NCI-H69 (cell line): ENCODE measurements around the gene CTDSP1.

Experiments
- DNase-seq: peaks from one replicate; lab custom pipeline; 2025; lab: John Stamatoyannopoulos, UW

Gene CTDSP1

DNA sequence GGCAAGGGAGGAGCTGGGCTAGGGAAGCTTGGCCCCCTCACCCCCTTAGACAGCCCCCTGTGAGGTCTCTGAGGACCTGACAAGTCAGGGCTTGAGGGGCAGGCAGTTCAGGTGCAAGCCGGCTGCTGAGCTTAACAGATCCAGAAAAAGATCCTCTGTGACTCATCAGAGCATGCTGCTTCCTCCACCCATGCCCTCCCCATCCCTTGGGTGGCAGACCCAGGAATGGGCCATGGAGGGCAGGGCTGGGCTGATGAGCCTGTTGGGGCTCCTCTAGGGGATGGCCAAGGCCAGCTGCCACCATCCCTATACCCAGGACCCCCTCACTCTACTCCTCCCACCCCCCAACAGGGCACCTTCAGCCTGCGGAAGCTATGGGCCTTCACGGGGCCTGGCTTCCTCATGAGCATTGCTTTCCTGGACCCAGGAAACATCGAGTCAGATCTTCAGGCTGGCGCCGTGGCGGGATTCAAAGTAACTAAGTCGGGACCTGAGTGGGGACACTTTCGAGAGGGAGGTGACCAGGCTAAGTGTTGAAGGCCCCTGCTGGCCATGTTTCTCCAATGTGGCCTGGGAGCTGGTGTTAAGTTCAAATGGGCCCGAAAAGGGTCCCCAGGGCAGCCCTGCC, 15.7 kb upstream of the CTDSP1 start:
- peak; percentile 10 for DNase-seq

DNA sequence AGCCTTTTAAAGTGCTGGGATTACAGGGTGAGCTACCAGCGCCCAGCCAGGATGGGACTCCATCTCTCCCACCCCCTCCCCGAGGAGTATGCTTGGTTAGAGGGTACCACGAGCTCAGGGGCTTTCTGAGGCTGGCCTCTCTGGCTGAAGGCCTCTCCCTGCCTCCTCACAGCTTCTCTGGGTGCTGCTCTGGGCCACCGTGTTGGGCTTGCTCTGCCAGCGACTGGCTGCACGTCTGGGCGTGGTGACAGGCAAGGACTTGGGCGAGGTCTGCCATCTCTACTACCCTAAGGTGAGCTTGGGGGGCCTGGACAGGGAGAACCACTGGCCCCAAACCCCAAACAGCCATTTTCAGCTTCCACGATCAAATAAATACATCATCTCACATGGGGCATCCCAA, 14.7 kb upstream of the CTDSP1 start:
- no peak for DNase-seq

DNA sequence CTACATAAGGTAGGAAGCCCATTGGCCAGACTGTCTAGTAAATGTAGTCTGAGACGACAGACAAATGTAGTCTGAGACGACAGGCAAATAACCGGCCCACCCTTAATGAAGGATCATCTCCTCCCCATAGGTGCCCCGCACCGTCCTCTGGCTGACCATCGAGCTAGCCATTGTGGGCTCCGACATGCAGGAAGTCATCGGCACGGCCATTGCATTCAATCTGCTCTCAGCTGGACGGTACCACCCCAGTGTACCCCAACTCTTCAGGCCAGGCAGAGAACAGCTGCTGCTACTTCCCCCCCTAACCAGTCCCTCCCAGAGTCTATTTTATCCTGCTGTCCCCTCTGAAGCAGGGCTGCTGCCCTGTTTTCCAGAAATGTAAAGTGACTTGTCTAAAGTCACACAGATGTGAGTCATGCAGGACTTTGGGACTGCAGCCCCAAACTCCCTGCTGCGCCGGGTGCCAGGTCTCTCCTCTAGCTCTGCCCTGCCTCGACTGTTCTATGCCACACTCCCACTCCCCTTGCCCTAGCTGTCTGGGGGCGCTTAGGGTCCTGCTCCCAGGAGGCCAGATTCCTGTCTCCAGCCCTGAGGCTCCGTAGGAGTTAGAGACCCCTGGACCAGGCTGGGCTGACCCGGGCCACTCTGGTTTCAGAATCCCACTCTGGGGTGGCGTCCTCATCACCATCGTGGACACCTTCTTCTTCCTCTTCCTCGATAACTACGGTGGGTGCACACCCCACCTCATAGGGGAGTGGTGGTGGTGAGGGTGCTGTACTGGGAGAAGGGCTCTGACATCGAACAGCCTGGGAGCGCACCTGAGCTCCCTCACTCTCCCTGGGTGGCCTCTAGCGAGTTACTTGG, 12.9 kb upstream of the CTDSP1 start:
- no peak for DNase-seq

DNA sequence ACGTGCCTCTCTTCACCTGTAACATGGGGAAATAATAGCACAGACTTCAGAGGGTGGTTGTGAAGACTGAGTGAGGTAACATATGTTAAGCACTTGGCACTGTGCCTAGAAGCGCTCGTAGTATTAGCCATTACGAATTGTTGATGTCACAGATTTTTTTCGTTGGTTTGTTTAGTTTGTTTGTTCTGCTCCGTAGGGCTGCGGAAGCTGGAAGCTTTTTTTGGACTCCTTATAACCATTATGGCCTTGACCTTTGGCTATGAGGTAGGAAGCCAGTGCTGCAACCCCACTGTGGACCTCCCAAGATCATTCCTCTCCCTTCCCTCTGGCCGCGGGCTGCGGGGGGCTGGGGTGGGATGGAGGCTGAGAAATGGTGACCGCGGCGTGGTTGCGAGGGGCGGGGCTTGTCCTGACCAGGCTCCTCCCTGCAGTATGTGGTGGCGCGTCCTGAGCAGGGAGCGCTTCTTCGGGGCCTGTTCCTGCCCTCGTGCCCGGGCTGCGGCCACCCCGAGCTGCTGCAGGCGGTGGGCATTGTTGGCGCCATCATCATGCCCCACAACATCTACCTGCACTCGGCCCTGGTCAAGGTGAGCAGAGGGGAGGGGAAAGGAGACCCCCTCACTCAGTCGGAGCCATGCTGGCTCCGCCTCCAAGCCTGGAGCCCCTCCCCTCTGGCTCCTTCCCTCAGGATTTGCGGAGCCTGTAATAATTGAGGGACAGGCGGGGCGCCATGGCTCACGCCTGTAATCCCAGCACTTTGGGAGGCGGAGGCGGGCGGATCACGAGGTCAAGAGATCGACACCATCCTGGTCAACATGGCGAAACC, 12.1 kb upstream of the CTDSP1 start:
- DNase-seq = peak; percentile 92

DNA sequence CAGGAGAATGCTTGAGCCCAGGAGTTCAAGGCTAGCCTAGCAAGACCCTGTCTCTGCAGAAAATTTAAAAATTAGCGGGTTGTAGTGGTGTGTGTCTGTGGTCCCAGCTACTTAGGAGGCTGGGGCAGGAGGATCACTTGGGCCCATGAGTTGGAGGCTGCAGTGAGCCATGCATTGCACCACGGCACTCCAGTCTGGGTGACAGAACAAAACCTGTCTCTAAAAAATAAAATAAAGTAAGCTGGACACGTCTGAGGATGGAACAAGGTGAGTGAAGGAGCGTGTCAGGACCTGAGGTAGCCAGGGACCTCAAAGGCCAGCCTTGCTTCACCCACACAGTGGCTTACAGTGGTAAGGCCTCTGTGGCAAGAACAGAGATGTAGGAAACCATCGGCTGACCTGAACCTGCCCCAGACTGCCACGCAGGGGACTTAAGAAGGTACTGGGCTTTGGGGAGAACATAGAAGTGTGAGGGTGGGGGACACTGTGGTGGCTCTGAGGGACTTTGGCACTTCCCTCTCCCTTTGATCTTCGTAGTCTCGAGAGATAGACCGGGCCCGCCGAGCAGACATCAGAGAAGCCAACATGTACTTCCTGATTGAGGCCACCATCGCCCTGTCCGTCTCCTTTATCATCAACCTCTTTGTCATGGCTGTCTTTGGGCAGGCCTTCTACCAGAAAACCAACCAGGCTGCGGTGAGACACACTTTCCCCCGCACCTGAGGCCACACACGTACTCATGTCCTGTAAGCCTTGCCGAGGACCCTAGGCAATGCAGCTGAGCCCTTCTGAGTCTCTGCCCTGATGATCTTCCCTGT, 10.1 kb upstream of the CTDSP1 start:
- no peak for DNase-seq

DNA sequence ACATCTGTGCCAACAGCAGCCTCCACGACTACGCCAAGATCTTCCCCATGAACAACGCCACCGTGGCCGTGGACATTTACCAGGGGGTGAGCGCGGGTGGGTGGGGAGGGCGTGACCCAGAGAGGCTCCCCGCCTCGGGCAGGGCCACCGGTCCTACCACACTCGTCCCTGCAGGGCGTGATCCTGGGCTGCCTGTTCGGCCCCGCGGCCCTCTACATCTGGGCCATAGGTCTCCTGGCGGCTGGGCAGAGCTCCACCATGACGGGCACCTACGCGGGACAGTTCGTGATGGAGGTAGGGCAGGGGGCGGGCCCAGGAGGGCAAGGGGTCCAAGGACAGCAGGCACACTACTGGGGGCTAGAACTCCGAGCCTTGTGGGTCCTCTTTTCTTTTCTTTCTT, 8.5 kb upstream of the CTDSP1 start:
- DNase-seq = no peak

DNA sequence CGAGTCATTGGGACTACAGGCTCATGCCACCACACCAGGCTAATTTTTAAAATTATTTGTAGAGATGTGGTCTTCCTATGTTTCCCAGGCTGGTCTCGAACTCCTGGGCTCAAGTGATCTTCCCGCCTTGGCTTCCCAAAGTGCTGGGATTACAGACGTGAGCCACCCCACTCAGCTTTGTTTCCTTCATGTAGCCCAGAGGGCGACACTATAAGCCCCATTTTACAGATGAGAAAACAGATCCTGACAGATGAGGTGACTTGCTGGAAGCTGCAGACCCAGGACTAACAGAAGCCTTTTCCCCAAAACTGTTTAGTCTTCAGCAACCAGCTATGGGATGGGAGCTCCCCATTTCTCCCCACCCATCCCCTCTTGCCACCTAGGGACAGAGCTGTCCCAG, 7.2 kb upstream of the CTDSP1 start:
- DNase-seq = no peak

DNA sequence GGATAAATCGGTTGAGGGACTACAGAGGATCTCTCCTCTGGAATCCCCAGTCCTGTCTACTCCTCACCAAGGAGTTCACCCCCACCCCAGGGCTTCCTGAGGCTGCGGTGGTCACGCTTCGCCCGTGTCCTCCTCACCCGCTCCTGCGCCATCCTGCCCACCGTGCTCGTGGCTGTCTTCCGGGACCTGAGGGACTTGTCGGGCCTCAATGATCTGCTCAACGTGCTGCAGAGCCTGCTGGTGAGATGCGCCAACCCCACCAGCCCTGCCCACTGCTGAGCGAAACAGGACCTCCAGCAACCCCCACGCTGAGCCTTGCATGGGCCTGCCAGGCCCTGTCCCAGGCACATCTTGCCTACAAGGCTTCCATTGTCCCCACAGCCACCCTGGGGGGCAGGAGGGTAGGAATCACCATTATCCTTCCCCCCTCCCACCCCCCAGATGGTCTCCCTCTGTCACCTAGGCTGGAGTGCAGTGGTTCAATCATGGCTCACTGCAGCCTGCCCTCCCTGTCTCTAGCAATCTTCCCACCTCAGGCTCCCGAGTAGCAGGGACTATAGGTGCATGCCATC, 6.7 kb upstream of the CTDSP1 start:
- DNase-seq = no peak

DNA sequence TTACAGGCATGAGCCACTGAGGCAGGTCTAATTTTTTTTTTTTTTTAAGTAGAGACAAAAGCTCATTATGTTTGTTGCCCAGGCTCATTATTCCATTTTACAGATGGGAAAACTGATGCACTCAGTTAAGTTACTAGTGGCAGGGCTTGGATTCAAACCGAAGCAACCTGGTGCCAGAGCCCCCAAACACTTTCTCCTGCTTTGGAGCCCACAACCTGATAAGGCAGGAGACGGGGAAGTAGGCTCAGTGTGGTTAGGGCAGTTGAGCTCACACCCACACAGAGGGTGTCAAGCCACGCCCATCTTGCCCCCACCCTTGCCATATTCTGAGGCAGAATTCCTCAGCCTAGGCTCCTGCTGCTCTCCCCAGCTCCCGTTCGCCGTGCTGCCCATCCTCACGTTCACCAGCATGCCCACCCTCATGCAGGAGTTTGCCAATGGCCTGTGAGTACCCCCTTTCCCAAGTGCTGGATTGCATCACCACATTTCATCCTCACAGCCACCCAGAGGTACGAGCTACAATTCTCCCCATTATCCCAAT, 5.8 kb upstream of the CTDSP1 start:
- no peak for DNase-seq

DNA sequence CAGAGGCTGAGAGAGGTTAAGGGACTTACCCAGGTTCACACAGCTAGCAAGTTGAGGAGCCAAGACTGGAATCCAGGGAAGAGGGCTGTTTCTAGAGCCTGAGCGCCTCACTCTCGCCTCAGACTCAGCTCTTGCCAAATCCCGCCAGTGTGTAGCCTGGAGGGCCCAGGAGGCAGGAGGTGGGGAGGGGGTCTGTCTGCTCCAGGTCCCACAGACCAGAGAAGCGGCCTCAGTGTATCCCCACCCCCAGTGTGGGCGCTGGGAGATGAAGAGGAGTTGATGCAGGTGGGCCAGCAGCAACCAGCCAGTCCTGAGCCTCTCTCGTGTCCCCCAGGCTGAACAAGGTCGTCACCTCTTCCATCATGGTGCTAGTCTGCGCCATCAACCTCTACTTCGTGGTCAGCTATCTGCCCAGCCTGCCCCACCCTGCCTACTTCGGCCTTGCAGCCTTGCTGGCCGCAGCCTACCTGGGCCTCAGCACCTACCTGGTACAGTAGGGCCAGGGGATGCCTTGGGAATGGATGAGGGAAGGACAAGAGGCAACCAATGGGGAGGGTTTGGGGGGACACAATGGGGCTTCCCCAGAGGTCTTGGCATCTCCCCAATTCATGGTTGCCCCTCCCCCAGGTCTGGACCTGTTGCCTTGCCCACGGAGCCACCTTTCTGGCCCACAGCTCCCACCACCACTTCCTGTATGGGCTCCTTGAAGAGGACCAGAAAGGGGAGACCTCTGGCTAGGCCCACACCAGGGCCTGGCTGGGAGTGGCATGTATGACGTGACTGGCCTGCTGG, 5.2 kb upstream of the CTDSP1 start:
- DNase-seq = no peak

DNA sequence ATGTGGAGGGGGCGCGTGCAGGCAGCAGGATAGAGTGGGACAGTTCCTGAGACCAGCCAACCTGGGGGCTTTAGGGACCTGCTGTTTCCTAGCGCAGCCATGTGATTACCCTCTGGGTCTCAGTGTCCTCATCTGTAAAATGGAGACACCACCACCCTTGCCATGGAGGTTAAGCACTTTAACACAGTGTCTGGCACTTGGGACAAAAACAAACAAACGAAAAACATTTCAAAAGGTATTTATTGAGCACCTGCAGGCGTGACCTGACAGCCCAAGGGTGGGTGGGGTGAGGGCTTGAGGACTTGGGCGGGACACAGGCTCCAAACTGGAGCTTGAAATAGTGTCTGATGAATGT, 4.6 kb upstream of the CTDSP1 start:
- no peak for DNase-seq

DNA sequence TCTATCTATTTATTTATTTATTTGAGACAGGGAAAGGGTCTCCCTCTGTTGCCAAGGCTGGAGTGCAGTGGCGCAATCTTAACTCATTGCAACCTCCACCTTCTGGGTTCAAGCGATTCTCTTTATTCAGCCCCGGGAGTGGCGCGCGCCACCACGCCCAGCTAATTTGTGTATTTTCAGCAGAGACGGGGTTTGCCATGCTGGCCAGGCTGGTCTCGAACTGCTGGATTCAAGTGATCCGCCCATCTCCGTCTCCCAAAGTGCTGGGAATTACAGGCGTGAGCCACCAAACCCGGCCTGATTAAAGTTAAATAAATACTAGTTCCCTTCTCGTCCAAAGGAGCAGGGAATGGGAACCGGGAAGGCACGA, 4.2 kb upstream of the CTDSP1 start:
- DNase-seq = peak; percentile 63

DNA sequence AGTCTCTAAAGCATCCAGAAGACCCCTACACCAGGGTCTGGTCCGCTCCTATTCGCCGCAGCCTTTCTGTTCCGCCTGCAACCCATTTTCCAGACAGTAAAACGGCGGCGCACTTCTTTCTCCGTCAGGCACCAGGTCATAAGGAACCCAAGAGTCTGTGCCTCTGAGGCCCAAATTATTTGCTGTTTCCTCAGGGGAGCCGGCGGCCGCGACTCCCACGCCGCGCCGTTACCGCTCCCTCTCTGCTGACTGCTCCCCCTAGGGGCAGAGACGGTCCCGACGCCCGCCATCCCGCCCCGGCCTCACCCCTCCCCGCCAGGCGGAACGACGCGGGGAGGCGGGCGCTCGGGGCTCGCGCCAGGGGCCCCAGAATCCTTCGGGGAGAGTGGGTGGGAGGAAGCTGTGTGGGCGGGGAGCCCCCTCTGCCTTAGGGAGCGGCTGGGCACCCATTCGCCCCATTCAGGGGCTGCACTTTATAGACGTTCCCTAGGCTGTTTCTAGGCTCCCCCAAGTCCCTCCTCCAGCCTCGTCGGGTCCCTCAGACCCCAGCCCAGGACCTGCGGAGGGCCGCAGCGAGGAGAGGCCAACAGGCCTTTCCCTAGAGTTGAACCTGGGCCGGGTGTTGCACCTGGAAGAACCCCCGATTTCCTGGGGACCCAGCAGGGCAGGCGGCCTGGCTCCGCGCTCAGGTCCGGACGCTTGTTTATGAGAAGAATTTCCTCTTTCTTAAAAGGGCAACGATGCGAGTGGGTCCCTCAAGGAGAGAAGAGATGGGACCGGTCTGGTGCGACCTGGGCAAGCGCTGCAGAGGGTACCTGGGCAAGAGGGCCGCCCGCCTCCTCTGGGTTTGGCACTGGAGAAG, 3.6 kb upstream of the CTDSP1 start:
- DNase-seq = peak; percentile 94

DNA sequence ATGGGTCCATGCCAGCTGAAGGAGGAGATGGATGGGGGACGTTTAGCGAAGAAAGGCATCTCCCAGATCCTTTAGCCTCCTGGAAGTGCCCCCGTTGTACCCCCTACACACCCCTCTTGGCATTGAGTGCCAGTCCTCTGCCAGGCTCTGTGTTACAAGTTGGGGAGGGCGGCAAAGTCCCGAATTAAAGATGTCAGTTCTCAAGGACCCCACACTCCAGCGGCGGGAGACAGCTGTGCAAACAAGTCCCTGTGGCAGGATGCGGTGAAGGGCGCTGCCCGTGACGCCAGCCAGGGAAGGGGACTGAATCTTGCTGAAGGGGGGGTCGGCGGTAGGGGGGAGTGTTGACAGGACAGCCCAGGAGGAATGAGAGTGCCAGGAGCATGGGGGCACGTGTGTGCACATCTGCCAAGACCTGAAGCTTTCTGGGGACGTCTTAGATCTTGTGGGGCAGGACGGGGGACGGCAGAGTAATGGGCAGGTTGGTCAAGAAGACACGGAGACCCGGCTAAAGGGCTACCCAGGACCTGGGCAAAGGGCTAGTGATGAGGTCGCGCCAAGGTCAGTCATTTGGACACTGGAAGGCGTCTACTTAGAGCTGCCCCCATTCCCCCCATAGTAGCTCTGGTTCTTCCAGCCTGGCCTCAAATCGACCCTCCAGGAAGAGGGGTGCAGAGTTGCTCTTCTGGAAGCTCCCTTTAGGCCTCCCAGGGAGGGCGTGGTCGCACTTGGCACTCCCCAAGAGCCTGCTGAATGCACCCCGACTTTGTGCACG, 2.8 kb upstream of the CTDSP1 start:
- peak; percentile 74 for DNase-seq

DNA sequence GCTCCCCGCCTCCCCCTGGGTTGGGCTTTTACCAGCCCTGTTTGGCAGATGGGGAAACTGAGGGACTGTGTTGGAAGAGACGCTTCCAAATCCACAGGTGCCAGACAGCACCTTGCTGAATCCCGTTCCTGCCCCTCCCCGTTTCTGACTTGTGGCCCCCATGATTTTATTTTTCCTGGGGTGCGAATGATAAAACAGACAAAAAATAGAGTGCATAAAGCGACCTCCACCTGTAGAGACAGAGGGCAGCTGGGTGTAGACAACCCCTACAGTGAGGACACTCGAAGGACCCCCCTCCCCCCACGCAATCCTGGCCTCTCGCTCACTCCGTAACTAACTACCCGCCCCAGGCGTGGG, 2.2 kb upstream of the CTDSP1 start:
- DNase-seq = no peak

DNA sequence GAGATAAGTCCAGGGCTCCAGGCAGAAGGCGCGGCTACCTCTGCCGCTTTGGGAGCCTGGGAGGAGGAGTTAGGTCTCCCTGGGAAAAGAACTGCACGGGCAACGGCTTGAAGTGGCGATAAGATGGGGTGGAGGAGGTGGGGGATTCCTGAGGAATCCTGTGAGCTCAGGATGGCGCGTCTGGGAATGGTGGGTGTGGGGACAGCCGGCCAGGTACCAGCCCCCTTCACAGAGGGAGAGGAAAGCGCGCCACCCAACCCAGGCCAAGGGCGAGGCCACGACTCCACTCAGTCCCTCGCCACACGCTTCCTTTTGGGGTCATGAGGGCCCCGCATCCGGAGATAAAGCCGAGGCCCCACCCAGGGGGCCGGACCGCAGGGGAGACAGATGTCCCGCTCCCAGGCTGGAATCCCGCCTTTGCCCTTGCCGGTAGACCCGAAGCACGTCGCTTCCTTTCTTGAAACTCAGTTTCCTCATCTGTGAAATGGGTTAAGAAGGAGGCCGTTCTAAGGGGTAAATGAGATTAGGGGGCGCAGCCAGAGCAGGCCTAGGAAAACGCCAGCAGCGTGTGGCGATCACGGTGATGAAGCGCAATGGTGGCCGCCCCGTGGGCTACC, 1.7 kb upstream of the CTDSP1 start:
- peak; percentile 73 for DNase-seq

DNA sequence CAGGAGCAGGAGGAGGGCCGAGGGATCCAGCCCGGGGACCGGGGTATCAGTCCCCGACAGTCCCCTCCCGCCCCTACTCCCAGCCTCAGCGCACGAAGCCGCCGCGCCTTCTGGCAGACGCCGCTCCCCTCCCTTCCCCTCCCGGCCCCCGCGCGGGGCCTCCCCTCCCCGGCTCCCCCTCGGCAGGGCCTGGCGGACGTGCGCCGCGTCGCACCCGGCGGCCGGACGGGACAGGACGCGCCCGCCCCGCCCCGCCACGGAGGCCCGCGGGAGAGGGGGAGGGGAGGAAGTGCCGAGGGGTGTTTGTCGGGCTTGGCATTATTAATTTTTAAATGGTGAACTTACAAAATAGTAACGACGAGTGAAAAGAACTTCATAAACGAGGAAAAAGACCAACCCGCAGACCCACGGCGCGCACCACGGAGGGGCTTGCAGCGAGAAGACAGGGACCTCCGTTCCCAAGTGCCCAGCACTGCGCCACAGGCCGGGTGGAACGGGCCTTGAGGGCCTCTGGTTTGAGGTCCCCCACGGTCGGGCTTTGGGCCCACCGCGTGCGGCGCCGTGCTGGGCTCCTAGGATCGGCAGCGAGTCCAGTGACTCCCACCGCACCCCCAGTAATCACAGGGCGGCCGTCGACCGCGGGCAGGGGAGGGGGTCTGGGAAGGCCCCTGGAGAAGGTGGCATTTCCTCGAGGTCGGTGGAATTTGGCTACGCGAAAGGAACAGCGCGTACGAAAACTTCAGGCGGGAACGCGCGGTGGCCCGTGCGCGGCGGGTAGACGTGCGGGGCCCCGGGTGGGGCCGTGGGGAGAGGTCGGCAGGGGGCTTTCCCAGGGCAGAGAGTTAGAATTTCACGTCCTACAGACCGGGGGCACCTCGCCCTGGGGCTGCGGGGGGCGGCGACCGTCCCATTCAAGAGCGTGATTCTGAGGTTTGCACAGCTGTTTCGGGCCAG, 954 bp upstream of the CTDSP1 start:
- DNase-seq = peak; percentile 68
